ACHN (cell line): Measurements from ENCODE around the gene ALAD.
"Not testable (repeated sequence)": the region's sequence is repeated elsewhere in the genome, so short reads cannot be mapped to it uniquely, and the experiment has no call there.

ENCODE experiments used
- DNase-seq: peaks from one replicate; pipeline ENCODE4 v3.0.0-alpha.2; 2015
- in situ Hi-C: cut with HindIII; loops from 2 replicates; pipeline ENCODE4 v1.10.0; 2017; ENCODE audit warnings: low sequenced_read_pairs, low pct_ligation_motif_present, low pct_unique_long_range_greater_than_20kb

Gene ALAD

DNA sequence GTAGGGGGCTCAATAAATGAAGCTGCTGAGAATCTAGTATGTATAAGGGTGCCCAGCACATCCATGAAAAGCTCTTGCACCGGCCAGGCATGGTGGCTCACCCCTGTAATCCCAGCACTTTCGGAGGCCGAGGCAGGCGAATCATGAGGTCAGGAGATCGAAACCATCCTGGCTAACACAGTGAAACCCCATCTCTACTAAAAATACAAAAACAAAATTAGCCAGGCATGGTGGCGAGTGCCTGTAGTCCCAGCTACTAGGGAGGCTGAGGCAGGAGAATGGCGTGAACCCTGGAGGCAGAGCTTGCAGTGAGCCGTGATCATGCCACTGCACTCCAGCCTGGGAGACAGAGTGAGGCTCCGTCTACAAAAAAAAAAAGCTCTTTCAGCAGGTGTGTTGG lies 5.3 kb upstream of the ALAD start:
- in situ Hi-C loops, DNase-seq: not testable (repeated sequence)

DNA sequence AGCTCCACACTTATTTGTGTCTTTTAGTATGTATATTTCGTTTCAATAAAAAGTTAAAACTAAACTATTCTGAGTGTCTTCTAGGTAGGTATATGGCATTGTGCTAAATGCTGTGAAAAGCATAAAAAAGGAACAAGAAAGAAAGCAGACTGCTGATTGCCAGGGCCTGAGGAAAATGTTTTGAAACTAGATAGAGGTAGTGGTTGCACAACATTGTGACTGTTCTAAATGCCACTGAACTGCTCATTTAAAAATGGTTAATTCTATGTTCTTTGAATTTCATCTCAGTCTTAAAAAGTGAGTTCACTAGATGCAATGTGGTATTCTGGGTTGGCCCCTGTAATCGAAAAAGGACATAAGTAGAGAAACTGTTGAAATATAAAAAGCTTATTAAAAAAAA lies 2.6 kb upstream of the ALAD start:
- in situ Hi-C loops = no loop called here
- DNase-seq = no peak

DNA sequence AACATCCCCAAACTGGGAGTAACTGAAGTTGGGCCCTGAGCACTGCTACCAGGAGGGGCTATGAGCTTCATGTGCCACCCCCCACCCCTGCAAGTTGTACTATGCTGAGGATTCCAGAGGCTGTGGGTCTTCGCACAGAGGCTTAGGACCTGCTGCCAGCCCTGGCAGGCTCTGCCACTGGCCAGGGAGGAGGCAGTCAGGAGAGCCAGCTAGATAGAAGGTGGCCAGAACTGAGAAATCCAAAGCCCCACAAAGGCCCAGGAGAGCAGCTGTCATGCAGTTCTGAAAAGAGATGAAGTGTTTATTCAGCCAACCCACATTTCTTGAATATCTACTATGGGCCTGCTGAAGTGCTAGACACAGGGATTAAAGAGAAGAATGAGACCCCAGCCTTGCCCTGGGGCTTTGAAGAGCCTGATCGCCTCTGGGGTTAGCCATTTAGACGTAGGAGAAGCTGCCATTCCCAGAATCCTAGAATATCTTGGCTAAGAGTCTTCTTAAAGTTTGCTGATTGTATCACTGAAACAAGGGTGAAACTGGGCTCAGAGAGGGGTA lies 1.4 kb downstream of the ALAD start:
- in situ Hi-C loops = no loop called here
- DNase-seq = no peak

DNA sequence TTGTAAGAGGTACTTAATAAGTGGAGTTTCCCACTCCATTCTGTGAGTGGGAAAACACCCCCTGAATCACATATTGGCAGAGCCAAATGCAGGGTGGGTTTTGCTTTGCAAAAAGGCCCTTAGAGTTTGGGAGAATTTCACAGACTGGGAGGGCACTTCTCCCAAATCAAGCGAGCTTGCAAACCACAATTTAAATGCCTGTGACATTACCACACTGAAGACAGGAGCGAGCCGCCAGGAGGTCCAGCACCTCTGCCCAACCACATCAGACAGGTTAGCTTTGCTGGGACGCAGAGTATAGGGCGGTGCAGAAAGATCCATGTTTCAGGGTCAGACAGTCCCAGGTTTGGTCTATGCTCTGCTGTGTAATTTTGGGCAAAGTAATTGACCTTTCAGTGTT lies 2.3 kb downstream of the ALAD start:
- DNase-seq = no peak
- in situ Hi-C loops = no loop called here

DNA sequence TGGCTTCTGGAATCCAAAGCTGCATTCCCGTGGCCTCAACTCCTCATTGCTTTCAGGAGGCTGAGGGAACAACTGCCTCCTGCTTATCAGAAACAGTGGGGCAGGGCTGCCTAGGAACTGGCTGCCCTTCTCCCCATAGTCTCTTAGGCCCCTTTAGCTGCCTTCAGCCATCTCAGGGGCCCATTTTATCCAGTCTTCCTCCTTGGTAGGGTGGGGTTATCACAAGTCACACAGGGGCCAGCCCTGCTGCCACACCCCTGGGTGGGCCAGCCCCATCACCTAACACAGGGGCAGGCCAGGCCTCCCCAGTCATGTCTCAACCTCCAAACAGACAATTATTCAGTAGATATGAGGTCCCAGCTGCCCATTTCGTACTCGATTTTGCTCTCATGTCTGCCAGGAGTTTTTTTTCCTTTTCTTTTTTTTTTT lies 3.9 kb downstream of the ALAD start:
- DNase-seq = no peak
- in situ Hi-C loops = no loop called here

DNA sequence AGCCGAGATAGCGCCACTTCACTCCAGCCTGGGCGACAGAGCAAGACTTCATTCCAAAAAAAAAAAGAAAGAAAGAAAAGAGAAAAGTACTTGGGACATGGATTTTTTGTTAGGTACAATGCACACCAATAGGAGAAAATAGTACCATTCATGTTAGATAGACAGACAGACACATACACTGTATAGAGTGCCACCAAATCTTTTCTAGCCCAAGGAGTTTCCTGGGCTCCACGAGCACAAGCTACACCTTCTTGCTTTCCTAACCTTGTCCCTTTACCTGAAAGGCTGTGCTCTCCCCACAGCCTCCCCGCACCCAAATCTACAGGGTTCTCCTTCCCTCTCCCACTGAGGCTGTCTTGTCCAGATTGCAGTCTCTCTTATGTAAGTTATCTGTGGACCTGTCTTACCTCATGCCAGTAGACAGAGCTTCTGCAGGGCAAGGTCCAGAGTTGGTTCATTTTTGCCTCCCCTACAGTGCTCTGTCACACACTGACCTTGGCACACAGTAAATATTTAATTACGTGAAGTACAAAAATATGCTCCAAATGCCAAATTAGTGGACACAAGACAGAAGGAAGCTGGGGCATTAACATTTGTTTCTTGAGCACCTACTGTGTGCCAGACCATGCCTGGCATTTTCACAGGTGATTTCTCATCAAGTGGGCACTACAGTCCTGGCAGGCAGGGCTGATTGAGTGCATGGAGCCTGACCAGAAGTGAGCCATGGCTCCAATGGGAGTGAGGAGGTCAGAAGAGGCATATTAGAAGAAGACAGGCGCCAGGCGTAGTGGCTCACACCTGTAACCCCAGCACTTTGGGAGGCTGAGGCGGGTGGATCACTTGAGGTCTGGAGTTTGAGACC lies 5.9 kb downstream of the ALAD start:
- in situ Hi-C loops = no loop called here
- DNase-seq = no peak

DNA sequence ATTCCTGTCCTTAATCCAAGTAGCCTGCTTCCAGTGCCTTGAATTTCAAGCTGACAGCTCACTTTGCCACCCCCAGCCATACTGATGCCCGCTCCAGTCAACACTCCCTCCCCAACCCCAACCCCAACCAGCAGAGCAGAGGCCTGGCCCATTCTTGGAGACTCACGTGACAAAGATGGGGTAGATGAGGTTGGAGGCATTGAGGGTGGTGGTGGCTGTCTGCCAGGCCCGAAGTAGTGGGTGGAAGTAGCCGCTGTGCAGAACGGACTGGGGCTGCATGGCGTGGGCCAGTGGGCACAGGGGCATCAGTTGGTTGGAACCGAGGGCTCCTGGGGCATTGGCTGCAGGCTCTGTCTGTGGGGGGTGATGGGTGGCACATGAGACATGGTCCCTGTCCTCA lies 7.8 kb downstream of the ALAD start:
- in situ Hi-C loops = no loop called here
- no peak for DNase-seq

DNA sequence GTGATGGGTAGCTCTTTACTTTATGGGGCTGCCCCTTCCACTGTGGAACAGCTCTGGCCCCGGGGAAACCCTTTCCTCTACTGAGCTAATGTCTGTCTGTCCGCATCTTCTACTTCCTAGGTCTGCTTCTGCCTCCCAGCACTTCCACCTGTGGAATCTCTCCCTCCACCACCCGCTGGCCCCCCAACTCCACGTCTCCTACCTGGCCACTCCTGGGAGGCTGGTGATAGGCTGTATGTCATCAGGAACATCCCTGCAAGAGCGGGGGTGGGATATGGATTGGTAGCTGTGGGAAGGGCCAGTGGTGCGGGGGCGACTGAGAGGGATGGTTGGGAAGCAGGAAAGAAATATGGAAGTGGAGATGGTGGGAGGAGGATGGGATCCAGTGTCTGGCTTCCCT lies 9.2 kb downstream of the ALAD start:
- in situ Hi-C loops = no loop called here
- no peak for DNase-seq

DNA sequence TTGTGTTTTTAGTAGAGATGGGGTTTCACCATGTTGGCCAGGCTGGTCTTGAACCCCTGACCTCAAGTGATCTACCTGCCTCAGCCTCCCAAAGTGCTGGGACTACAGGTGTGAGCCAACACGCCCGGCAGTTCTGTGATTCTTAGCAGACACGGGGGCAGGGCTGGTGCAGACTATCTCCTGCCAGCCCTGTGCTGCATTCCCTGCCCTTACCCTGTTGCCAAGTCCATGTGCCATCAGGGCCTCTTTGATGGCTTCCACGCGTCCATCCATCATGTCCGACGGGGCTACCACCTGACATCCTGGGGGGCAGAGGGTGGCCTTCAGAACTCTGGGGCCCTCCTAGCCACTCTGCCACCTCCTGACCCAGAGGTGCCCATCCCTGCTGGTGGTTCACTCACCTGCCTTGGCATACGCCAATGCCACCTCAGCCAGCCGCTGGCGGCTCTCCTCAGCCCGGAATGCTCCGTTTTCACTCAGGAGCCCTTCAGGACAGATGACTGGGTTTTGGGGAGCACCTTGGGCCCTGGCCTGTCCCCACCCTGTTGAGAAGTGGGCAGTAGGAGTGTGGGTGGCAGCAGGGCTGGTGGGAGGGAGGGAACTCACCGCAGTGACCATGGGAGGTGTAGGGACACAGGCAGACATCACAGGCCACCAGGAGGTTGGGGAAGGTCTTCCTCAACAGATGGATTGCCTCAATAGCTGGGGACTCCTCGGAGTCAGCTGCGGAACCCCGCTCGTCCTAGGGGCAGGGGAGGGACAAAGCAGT lies 10.7 kb downstream of the ALAD start:
- DNase-seq = no peak
- in situ Hi-C loops = no loop called here

DNA sequence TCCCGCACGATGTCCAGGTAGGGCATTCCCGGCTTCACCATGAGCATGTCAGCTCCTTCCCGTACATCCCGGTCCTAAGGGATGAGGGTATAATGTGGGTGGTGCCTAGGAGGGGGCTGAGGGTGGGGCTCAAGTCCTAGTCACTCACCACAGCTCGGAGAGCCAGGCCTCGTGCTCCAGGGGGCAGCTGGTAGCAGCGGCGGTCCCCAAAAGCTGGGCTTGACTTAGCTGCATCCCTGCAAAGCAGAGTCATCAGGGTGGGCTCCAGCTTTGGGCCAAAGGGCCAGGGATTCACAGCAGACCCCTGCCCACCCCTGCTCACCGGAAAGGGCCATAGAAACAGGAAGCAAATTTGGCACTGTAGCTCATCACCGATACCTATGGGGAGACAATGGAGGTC lies 11.6 kb downstream of the ALAD start:
- in situ Hi-C loops = no loop called here
- no peak for DNase-seq

DNA sequence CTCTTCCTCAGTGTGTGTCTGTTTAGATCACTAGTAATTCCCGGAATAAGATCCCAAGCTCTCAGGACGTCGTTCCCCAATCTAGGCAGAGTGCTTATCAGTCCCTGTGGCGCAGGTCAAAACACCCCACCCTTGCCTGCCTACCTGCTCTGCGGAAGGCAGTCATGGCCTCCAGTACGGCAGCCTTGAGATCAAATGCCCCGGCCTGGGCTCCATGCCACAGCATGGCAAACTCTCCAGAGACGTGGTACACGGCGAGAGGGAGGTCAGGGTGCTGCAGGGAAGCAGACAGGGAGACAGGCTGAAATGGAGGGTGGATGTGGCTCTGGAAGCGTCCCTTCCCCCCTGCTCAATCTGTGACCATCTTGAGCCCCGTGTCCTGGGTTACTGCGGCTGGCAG lies 12.3 kb downstream of the ALAD start:
- DNase-seq = no peak
- in situ Hi-C loops = no loop called here

DNA sequence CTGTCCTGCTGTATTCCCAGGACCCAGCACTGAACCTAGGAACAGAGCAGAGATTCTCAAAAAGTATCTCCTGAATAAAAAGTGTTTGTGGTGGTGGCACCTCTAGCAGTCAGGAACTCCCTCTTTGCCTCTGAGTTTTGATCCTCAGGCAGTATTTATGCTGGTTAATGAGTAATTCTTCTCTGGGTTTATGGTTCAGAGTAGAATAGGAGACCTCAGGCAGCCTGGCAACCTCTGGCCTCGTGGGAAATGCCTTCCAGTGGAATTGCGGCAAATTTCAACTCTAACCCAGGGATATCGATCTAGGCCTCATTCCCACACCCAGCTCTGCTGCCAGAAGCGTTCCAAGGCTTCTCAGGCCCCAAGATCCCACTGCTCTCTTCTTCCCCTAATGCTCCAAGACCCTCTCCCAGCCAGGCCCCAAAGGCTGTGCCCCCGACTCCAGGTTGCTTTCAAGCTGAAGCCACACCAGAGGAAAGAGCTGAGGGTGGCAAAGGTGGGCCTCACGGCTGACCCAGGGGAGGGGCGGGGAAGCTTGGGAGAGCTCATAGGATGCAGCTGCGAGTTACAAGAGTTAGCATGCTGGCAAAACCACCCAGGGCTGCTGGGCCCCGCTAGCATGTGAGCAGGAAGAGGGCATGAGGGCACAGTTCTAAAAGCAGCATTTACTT lies 13.4 kb downstream of the ALAD start:
- in situ Hi-C loops = no loop called here

DNA sequence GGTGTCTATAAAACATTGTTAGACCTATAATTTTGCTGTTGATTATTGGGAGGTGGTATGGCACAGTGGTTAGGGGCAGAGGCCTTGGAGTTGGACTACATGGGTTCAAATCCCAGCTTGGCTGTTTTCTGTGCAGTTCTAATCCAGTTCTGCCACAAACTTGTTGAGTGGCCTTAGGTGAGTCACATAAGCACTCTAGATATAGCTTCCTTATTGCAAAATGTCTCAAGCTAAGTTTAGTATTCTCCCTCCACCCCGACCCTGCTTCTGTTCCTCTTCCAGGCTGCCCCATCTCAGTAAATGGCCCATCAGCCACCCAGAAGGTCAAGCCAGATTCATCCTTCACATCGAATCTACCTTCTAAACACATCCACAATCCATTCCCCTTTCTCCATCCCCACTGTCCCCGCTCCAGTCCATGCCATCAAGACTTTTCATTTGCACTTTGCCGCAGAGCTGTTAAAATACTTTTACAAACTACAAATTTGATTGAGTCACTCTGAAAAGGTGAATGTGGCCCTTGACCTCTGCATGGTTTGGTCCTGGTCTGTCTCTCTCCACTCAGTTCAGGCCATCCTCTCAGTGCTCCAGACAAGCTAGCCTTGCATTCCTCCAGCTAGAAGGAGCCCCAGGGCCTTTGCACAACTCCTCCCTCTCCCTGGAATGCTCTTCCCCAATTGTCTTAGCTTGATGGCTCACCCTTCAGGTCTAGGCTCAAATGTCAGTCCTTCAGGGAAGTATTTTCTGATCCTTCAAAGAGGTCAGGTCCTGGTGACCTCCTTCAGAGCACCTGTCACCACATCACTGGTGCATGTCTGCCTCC lies 14.3 kb downstream of the ALAD start:
- in situ Hi-C loops = no loop called here

More for the DNA sequence above, 13.4 kb downstream of the ALAD start:
- peak; percentile 20 for DNase-seq

DNA sequence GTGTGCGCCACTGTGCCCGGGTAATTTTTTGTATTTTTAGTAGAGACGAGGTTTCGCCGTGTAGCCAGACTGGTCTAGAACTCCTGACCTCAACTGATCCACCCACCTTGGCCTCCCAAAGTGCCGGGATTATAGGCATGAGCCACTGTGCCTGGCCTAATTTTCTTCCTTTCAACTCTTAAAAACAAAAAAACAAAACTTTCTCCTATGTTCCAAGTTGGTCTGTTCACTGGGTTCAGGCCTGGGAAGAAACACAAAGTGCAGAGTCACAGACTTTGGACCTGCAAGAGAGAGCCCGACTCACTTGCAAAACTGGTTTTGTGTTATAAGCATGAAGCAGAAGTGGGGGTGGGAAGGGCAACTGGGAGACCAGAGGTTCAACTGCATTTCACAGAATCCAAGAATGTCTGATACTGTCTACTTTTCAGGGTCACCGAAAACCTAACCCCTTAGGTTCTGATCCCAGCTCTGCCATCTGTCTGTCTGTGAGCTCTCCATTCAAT lies 19.1 kb downstream of the ALAD start:
- no peak for DNase-seq
- in situ Hi-C loops = no loop called here

More for the DNA sequence above, 14.3 kb downstream of the ALAD start:
- no peak for DNase-seq

DNA sequence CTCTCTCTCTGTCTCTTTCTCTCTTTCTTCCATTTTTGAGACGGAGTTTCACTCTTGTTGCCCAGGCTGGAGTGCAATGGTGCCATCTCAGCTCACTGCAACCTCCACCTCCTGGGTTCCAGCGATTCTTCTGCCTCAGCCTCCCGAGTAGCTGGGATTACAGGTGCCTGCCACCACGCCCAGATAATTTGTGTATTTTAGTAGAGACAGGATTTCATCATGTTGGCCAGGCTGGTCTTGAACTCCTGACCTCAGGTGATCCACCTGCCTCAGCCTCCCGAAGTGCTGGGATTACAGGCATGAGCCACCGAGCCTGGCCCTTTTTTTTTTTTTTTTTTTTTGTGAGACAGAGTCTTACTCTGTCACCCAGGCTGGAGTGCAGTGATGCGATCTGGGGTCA lies 19.6 kb downstream of the ALAD start:
- DNase-seq, in situ Hi-C loops: not testable (repeated sequence)

DNA sequence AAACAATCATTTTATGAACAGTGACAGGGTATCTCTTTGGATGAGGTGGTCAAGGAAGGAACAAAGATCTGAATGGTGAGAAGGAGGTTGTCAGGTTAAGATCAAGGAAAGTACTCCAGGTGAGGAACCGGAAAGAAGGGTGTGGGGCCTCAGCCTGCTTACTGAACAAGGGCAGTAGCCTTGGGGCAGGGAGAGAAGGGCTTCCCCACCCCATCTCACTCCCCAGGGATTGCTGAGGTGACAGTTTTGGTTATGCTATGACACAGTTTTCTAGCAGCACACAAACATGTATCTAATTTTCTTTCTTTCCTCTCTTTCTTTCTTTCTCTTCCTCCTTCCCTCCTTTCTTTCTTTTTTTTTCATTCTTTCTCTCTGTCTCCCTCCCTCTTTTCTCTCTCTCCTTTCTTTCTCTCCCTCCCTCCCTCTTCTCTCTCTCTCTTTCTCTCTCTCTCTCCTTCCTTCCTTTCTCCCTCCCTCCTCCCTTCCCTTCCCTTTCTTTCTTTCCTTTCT lies 20.2 kb downstream of the ALAD start:
- no peak for DNase-seq
- in situ Hi-C loops = no loop called here

DNA sequence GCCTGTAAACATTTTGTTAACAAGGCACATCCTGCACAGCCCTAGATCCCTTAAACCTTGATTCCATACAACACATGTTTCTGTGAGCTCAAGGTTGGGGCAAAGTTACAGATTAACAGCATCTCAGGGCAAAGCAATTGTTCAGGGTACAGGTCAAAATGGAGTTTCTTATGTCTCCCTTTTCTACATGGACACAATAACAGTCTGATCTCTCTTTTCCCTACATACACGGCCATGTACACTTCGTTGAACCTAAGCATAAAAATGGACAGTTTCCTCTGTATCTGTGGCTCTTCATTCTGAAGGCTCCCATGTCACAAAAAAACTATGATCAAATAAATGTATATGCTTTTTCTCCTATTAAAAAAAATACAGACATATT lies 21.3 kb downstream of the ALAD start:
- DNase-seq, in situ Hi-C loops: not testable (repeated sequence)
